GM23338 (cell line): ENCODE measurements around the gene TNFRSF6B.

Experiments
- CTCF ChIP-seq, 2 experiments: fragments of 200-600 bp in 1 of 2; sonication (generic) in 1 of 2; conservative IDR thresholded peaks; 2 replicates each; pipeline versions ENCODE4 v1.5.1 to v1.6.1; 2016 to 2017; ENCODE audit warnings: antibody characterized with exemption in 2 of 2, low read depth in 2 of 2, mild to moderate bottlenecking in 2 of 2, moderate library complexity in 1 of 2
- EZH2 ChIP-seq: fragments of 200-600 bp; sonication (generic); IDR thresholded peaks from one replicate; pipeline ENCODE4 v1.8.0; 2017; ENCODE audit warnings: antibody characterized with exemption, mild to moderate bottlenecking, low read depth; ENCODE audit not compliant: unreplicated experiment
- EZH2phosphoT487 ChIP-seq: fragments of 200-600 bp; sonication (generic); IDR thresholded peaks from one replicate; pipeline ENCODE4 v1.8.1; 2018; ENCODE audit warnings: antibody characterized with exemption; ENCODE audit not compliant: unreplicated experiment
- POLR2AphosphoS5 ChIP-seq: IDR thresholded peaks from 2 replicates; pipeline ENCODE4 v1.6.1; 2016; ENCODE audit warnings: antibody characterized with exemption, low read depth
- REST ChIP-seq: IDR thresholded peaks from one replicate; pipeline ENCODE4 v1.6.1; 2018; ENCODE audit warnings: antibody characterized with exemption; ENCODE audit not compliant: unreplicated experiment
- TF ChIP-seq, protein P1 (sequence below): fragments of 250-450 bp; sonication (Bioruptor Pico); IDR thresholded peaks from 2 replicates; pipeline ENCODE4 v1.5.0; 2020; ENCODE audit warnings: mild to moderate bottlenecking, moderate library complexity

DNA sequence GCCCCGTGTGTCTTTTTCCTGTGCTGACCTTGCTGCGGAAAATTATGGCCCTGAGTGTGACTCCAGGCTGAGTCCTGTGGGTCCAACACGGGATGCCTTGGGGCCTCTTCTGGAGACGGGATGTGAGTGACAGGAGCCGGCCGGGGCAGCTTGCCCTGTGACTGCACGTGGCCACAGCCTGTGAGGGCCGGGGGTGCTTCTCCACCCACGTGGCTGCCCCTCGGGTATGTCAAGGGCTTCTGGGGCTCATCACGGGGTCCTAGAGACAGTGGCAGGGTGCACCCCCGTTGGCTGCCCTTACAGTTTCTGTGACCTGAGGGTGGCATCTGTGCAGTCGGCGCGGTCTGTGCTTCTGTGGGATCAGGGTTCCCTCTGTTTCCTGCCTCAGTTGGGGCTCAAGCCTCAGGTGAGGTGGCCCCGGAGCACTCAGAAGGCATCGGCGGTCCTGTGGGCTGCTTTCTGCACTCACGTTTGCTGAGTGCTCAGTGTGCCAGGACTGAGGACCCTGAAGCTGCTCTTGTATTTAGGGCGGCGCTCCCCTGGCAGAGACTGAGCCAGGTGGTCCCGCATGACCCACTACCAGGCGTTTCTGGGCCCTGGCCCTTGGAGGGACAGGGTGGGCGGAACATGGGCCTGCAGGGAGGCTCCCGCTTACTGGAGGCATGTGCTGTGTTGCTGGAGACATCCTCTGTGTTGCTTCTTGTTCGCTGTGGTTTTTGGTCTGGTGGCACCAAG lies 33.0 kb upstream of the TNFRSF6B start:
- TF ChIP-seq POLR2AphosphoS5 = no peak
- TF ChIP-seq CTCF (conservative IDR thresholded peaks at IDR 0.05; ENCODE audit: low read depth in 2 of 2) = no peak
- TF ChIP-seq, protein P1, sequence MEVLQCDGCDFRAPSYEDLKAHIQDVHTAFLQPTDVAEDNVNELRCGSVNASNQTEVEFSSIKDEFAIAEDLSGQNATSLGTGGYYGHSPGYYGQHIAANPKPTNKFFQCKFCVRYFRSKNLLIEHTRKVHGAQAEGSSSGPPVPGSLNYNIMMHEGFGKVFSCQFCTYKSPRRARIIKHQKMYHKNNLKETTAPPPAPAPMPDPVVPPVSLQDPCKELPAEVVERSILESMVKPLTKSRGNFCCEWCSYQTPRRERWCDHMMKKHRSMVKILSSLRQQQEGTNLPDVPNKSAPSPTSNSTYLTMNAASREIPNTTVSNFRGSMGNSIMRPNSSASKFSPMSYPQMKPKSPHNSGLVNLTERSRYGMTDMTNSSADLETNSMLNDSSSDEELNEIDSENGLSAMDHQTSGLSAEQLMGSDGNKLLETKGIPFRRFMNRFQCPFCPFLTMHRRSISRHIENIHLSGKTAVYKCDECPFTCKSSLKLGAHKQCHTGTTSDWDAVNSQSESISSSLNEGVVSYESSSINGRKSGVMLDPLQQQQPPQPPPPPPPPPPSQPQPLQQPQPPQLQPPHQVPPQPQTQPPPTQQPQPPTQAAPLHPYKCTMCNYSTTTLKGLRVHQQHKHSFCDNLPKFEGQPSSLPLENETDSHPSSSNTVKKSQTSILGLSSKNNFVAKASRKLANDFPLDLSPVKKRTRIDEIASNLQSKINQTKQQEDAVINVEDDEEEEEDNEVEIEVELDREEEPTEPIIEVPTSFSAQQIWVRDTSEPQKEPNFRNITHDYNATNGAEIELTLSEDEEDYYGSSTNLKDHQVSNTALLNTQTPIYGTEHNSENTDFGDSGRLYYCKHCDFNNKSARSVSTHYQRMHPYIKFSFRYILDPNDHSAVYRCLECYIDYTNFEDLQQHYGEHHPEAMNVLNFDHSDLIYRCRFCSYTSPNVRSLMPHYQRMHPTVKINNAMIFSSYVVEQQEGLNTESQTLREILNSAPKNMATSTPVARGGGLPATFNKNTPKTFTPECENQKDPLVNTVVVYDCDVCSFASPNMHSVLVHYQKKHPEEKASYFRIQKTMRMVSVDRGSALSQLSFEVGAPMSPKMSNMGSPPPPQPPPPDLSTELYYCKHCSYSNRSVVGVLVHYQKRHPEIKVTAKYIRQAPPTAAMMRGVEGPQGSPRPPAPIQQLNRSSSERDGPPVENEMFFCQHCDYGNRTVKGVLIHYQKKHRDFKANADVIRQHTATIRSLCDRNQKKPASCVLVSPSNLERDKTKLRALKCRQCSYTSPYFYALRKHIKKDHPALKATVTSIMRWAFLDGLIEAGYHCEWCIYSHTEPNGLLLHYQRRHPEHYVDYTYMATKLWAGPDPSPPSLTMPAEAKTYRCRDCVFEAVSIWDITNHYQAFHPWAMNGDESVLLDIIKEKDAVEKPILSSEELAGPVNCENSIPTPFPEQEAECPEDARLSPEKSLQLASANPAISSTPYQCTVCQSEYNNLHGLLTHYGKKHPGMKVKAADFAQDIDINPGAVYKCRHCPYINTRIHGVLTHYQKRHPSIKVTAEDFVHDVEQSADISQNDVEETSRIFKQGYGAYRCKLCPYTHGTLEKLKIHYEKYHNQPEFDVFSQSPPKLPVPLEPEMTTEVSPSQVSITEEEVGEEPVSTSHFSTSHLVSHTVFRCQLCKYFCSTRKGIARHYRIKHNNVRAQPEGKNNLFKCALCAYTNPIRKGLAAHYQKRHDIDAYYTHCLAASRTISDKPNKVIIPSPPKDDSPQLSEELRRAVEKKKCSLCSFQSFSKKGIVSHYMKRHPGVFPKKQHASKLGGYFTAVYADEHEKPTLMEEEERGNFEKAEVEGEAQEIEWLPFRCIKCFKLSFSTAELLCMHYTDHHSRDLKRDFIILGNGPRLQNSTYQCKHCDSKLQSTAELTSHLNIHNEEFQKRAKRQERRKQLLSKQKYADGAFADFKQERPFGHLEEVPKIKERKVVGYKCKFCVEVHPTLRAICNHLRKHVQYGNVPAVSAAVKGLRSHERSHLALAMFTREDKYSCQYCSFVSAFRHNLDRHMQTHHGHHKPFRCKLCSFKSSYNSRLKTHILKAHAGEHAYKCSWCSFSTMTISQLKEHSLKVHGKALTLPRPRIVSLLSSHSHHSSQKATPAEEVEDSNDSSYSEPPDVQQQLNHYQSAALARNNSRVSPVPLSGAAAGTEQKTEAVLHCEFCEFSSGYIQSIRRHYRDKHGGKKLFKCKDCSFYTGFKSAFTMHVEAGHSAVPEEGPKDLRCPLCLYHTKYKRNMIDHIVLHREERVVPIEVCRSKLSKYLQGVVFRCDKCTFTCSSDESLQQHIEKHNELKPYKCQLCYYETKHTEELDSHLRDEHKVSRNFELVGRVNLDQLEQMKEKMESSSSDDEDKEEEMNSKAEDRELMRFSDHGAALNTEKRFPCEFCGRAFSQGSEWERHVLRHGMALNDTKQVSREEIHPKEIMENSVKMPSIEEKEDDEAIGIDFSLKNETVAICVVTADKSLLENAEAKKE (CRISPR knock-in tag) = no peak
- TF ChIP-seq REST = no peak
- TF ChIP-seq EZH2phosphoT487 = no peak
- TF ChIP-seq EZH2 = no peak
